PFSK-1 (cell line): ENCODE results near the gene STK40.

Experiments
- SIN3A ChIP-seq: IDR thresholded peaks from 2 replicates; pipeline ENCODE4 v1.6.1; 2012; ENCODE audit warnings: mild to moderate bottlenecking, low read length, moderate library complexity, borderline replicate concordance; ENCODE audit not compliant: insufficient read depth
- TAF1 ChIP-seq: IDR thresholded peaks from 2 replicates; pipeline ENCODE4 v1.6.1; 2012; ENCODE audit warnings: low read length, control low read depth, borderline replicate concordance; ENCODE audit not compliant: insufficient read depth

- TF ChIP-seq TAF1 (no peak), SIN3A (no peak)
Measured at GRCh38 chr1:36433102-36433501, 47.4 kb upstream of the STK40 start.
